IMR-90 (cell line): ENCODE results near the gene ADGRD1. TPM values are rescaled to one million over a fixed set of nuclear protein-coding genes. Genes with fewer than 3 reads are reported as not detected.
A peak's percentile ranks its signal among the peaks of the same experiment; 100 is the strongest.

ENCODE experiments used
- ATAC-seq: fragments of 200-7000 bp; cut with Tn5 transposase; 2 replicates; pipeline ENCODE4 v1.9.1; 2020; ENCODE audit warnings: low read depth, mild to moderate bottlenecking, moderate library complexity
- BruUV-seq: library from RNA; stranded (reverse); fragments of 400-500 nt; replicated peaks from 2 replicates; lab custom pipeline; 2021; lab: Mats Ljungman, UMichigan
- CTCF ChIA-PET: fragments of 300-600 bp; formaldehyde crosslinking; extraction: SDS; loops from one replicate; lab custom pipeline; 2021; ENCODE audit warnings: antibody characterized with exemption; lab: Yijun Ruan, JAX
- POLR2A ChIA-PET: fragments of 300-600 bp; sonication (Branson Sonifier 250); formaldehyde crosslinking; loops from one replicate; lab custom pipeline; 2022; ENCODE audit warnings: antibody characterized with exemption; ENCODE audit not compliant: unreplicated experiment; lab: Charles Lee
- DNase-seq: peaks from one replicate; pipeline ENCODE4 v3.0.0; 2013
- H2AFZ ChIP-seq: replicated peaks from 2 replicates; pipeline ENCODE3; 2013; ENCODE audit warnings: low read length, mild to moderate bottlenecking; ENCODE audit not compliant: poor library complexity
- H2AK5ac ChIP-seq: 2 replicates; pipeline ENCODE4 v1.6.1; 2013; ENCODE audit warnings: low read depth, low read length, inconsistent platforms
- H2AK9ac ChIP-seq: replicated peaks from 2 replicates; pipeline ENCODE3; 2013; ENCODE audit warnings: mild to moderate bottlenecking, low read depth, low read length, moderate library complexity; ENCODE audit not compliant: poor library complexity
- H2BK120ac ChIP-seq: 2 replicates; pipeline ENCODE4 v1.6.1; 2013; ENCODE audit warnings: low read depth, low read length, inconsistent platforms
- H2BK15ac ChIP-seq: 3 replicates; pipeline ENCODE4 v1.6.1; 2013; ENCODE audit warnings: low read depth, low read length, inconsistent platforms
- H2BK20ac ChIP-seq: 2 replicates; pipeline ENCODE4 v1.6.1; 2013; ENCODE audit warnings: low read depth, mild to moderate bottlenecking, inconsistent platforms, low read length, moderate library complexity
- H2BK5ac ChIP-seq: 2 replicates; pipeline ENCODE4 v1.6.1; 2013; ENCODE audit warnings: mild to moderate bottlenecking, low read depth, low read length, inconsistent platforms; ENCODE audit not compliant: poor library complexity, severe bottlenecking
- H3K14ac ChIP-seq: replicated peaks from 2 replicates; pipeline ENCODE4 v1.6.1; 2013; ENCODE audit warnings: low read depth, low read length, inconsistent platforms
- H3K18ac ChIP-seq: 2 replicates; pipeline ENCODE4 v1.6.1; 2013; ENCODE audit warnings: low read depth, low read length, control low read depth
- H3K23ac ChIP-seq: 2 replicates; pipeline ENCODE4 v1.6.1; 2013; ENCODE audit warnings: low read depth, low read length, inconsistent platforms
- H3K27ac ChIP-seq: 2 replicates; pipeline ENCODE4 v1.5.1; 2013; ENCODE audit warnings: mild to moderate bottlenecking, control low read depth, low read length; ENCODE audit not compliant: insufficient read depth
- H3K27me3 ChIP-seq: 2 replicates; pipeline ENCODE4 v1.6.1; 2013; ENCODE audit warnings: low read length; ENCODE audit not compliant: control insufficient read depth, insufficient read depth
- H3K36me3 ChIP-seq: 2 replicates; pipeline ENCODE4 v1.6.1; 2013; ENCODE audit warnings: low read length, mixed read lengths; ENCODE audit not compliant: control insufficient read depth, insufficient read depth
- H3K4ac ChIP-seq: 2 replicates; pipeline ENCODE4 v1.6.1; 2013; ENCODE audit warnings: low read depth, low read length, inconsistent platforms
- H3K4me1 ChIP-seq: 2 replicates; pipeline ENCODE4 v1.6.1; 2013; ENCODE audit warnings: low read length, mixed read lengths; ENCODE audit not compliant: control insufficient read depth, insufficient read depth
- H3K4me2 ChIP-seq: 2 replicates; pipeline ENCODE4 v1.6.1; 2013; ENCODE audit warnings: low read depth, mild to moderate bottlenecking, control low read depth, low read length, moderate library complexity
- H3K4me3 ChIP-seq: 2 replicates; pipeline ENCODE4 v1.5.1; 2013; ENCODE audit warnings: low read depth, mild to moderate bottlenecking, control low read depth, low read length, moderate library complexity; ENCODE audit not compliant: insufficient read depth
- H3K56ac ChIP-seq: 2 replicates; pipeline ENCODE4 v1.6.1; 2013; ENCODE audit warnings: low read length, inconsistent platforms; ENCODE audit not compliant: insufficient read depth; ENCODE audit errors: extremely low read depth
- H3K79me1 ChIP-seq, 2 experiments: 2 replicates each; pipeline ENCODE4 v1.6.1; 2013; ENCODE audit warnings: low read length in 2 of 2, inconsistent platforms in 1 of 2, low read depth in 1 of 2
- H3K9ac ChIP-seq: 2 replicates; pipeline ENCODE4 v1.6.1; 2013; ENCODE audit warnings: low read depth, low read length, control low read depth
- H3K9me1 ChIP-seq: 2 replicates; pipeline ENCODE4 v1.6.1; 2013; ENCODE audit warnings: low read length, inconsistent platforms; ENCODE audit not compliant: insufficient read depth
- H3K9me3 ChIP-seq: 2 replicates; pipeline ENCODE4 v1.6.1; 2013; ENCODE audit warnings: low read length; ENCODE audit not compliant: control insufficient read depth, insufficient read depth
- H4K20me1 ChIP-seq: 2 replicates; pipeline ENCODE4 v1.6.1; 2013; ENCODE audit warnings: low read length, inconsistent platforms; ENCODE audit not compliant: insufficient read depth
- H4K5ac ChIP-seq: 2 replicates; pipeline ENCODE4 v1.6.1; 2013; ENCODE audit warnings: mild to moderate bottlenecking, low read depth, low read length, control low read depth
- H4K8ac ChIP-seq, 2 experiments: 2 replicates each; pipeline ENCODE4 v1.6.1; 2013; ENCODE audit warnings: low read depth in 2 of 2, low read length in 2 of 2, control low read depth in 1 of 2, inconsistent platforms in 1 of 2
- H4K91ac ChIP-seq: 2 replicates; pipeline ENCODE4 v1.6.1; 2013; ENCODE audit warnings: low read depth, low read length, inconsistent platforms; ENCODE audit not compliant: insufficient read depth
- FOS ChIP-seq: fragments of 150-350 bp; IDR thresholded peaks from 2 replicates; pipeline ENCODE4 v1.6.1; 2016; ENCODE audit warnings: low read depth, low read length
- RFX5 ChIP-seq: IDR thresholded peaks from 2 replicates; pipeline ENCODE4 v1.8.0; 2012; ENCODE audit warnings: low read depth, mild to moderate bottlenecking, low read length, moderate library complexity
- SMC3 ChIP-seq: fragments of 150-350 bp; IDR thresholded peaks from 2 replicates; pipeline ENCODE4 v1.6.1; 2016; ENCODE audit warnings: low read depth, mild to moderate bottlenecking, antibody characterized with exemption, low read length, moderate library complexity
- WGBS, 2 experiments: methylation state at CpG; one replicate each; pipeline versions ENCODE4 v1.1.5 to v1.1.7; 2013; ENCODE audit warnings: missing lambda C conversion rate in 2 of 2; ENCODE audit not compliant: insufficient read length in 1 of 2; ENCODE audit errors: extremely low coverage in 2 of 2; 5-methylcytosine and 5-hydroxymethylcytosine counted together
- dilution Hi-C: fragments of 300-500 bp; cut with HindIII; formaldehyde crosslinking; loops from one replicate; pipeline ENCODE4 v1.14.3; 2018; ENCODE audit warnings: low sequenced_read_pairs; ENCODE audit not compliant: unreplicated experiment
- in situ Hi-C: fragments of 300-500 bp; cut with MboI; formaldehyde crosslinking; loops from 3 replicates; pipeline ENCODE4 v1.14.3; 2019; ENCODE audit warnings: low sequenced_read_pairs, inconsistent platforms, mixed read lengths
- intact Hi-C: fragments of 100-400 bp; cut with micrococcal nuclease; formaldehyde crosslinking; loops from 2 replicates; pipeline ENCODE4 v1.10.0; 2022
- polyA plus RNA-seq, 3 experiments: library from polyadenylated mRNA; depleted of rRNA; stranded (reverse); fragments of >200 nt; gene quantifications; 2 replicates each; pipeline ENCODE4 v1.2.3, GENCODE V29; 2012; ENCODE audit warnings: low replicate concordance in 1 of 3
- total RNA-seq: library from RNA; depleted of rRNA; stranded (reverse); fragments of >200 nt; gene quantifications from 2 replicates; pipeline ENCODE4 v1.2.3, GENCODE V29; 2012

ADGRD1 gene
- total and polyA plus RNA-seq, 2 of the 4 experiments (the other 2 are of a cell fraction) = not detected

- DNase-seq = no peak
- CTCF ChIA-PET = interaction anchor here (0.6 kb wide), 1 partner anchor 932 kb away, joined by 3 read pairs; no protein-coding TSS in a partner anchor
- no peak overlapping the region for H3K4me3 ChIP-seq
Measured at GRCh38 chr12:130932061-130932930, 21.4 kb upstream of the ADGRD1 start.

More at GRCh38 chr12:130932061-130932930, 21.4 kb upstream of the ADGRD1 start:
- dilution Hi-C loops = no loop called here
- H3K27ac ChIP-seq = no peak overlapping the region
- H4K20me1 ChIP-seq = no peaks in the 10 kb centered on the region
- no peak overlapping the region for H3K14ac ChIP-seq
- H3K9me1 ChIP-seq = no peaks in the 10 kb centered on the region
- no peak overlapping the region for H4K5ac ChIP-seq
- no peak overlapping the region for H3K4me2 ChIP-seq
- no peak overlapping the region for H3K4ac ChIP-seq
- no peak overlapping the region for H2AK5ac ChIP-seq
- ATAC-seq = peak; percentile 32; the same call in 1 of the 2 replicates
- H2AK9ac ChIP-seq = no peak overlapping the region
- H3K4me1 ChIP-seq = no peaks in the 10 kb centered on the region
- H3K9ac ChIP-seq = no peak overlapping the region
- H3K27me3 ChIP-seq = no peaks in the 10 kb centered on the region
- H4K8ac ChIP-seq = no peak overlapping the region
- H3K18ac ChIP-seq = no peak overlapping the region
- H2AFZ ChIP-seq = no peak overlapping the region
- TF ChIP-seq RFX5 (no peak), FOS (no peak), SMC3 (no peak)
- WGBS, 2 experiments = 17% methylated on average over 3 of the region's 10 CpGs; no CpG with 5 or more reads in 1 of the 2 experiments
- in situ Hi-C loops = no loop called here
- H2BK5ac ChIP-seq = no peak overlapping the region
- H2BK120ac ChIP-seq = no peak overlapping the region
- intact Hi-C loops = no loop called here
- no peak overlapping the region for H2BK20ac ChIP-seq
- POLR2A ChIA-PET = no interaction called here
- H4K91ac ChIP-seq = no peak overlapping the region
- H3K36me3 ChIP-seq = no peaks in the 10 kb centered on the region
- H3K23ac ChIP-seq = no peak overlapping the region
- no peaks in the 10 kb centered on the region for H3K79me1 ChIP-seq
- BruUV-seq = no TSS peak
- no peak overlapping the region for H3K56ac ChIP-seq
- no peak overlapping the region for H2BK15ac ChIP-seq
- H3K9me3 ChIP-seq = 0 out of 2 replicates have a peak, but pooled peaks cover 1% of the 10 kb centered on the region
